ENCODE measurements around the gene GPR42.

- TF ChIP-seq TAF1 (IDR thresholded peaks at IDR 0.05; ENCODE audit: low read depth) (no peak), RAD21 (IDR thresholded peaks at IDR 0.05; ENCODE audit: low read depth) (no peak), YY1 (IDR thresholded peaks at IDR 0.05; ENCODE audit: low read depth) (no peak), FOXM1 (IDR thresholded peaks at IDR 0.05; ENCODE audit: borderline replicate concordance, low read depth) (no peak), CREB1 (IDR thresholded peaks at IDR 0.05; ENCODE audit: low read depth) (no peak), CEBPB (IDR thresholded peaks at IDR 0.05) (no peak), REST (IDR thresholded peaks at IDR 0.05; ENCODE audit: low read depth) (no peak), USF1 (IDR thresholded peaks at IDR 0.05) (no peak), EP300 (IDR thresholded peaks at IDR 0.05; ENCODE audit: borderline replicate concordance) (no peak)
- TF ChIP-seq, protein P1, sequence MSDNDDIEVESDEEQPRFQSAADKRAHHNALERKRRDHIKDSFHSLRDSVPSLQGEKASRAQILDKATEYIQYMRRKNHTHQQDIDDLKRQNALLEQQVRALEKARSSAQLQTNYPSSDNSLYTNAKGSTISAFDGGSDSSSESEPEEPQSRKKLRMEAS (IDR thresholded peaks at IDR 0.05): no peak
Observed at GRCh38 chr19:35421362-35421761, 50.5 kb downstream of the GPR42 start.

Measured in Ishikawa (cell line).